NCI-H510A (cell line): Measurements from ENCODE around the gene PNLIP.

Experiments
- DNase-seq: peaks from one replicate; lab custom pipeline; 2025; lab: John Stamatoyannopoulos, UW

Gene PNLIP

GRCh38 chr10:116545756-116546155 lies at the start of gene PNLIP:
Gene PNLIP (plus strand): TSS chr10:116545931. CDS start chr10:116546093, 162 bp downstream.
- DNase-seq: no peak

- no peak for DNase-seq
Measured at GRCh38 chr10:116504786-116505185, 40.9 kb upstream of the PNLIP start.

GRCh38 chr10:116510565-116510964 lies 35.2 kb upstream of the PNLIP start:
- DNase-seq: no peak

GRCh38 chr10:116511365-116511764 lies 34.4 kb upstream of the PNLIP start:
- no peak for DNase-seq

GRCh38 chr10:116521424-116522290 lies 24.1 kb upstream of the PNLIP start:
- no peak for DNase-seq

GRCh38 chr10:116522803-116523381 lies 22.8 kb upstream of the PNLIP start:
- DNase-seq: no peak

GRCh38 chr10:116524736-116525135 lies 21.0 kb upstream of the PNLIP start:
- DNase-seq: no peak

GRCh38 chr10:116526219-116526618 lies 19.5 kb upstream of the PNLIP start:
- DNase-seq: no peak

GRCh38 chr10:116536810-116537209 lies 8.9 kb upstream of the PNLIP start:
- DNase-seq: no peak

- DNase-seq: no peak
Measured at GRCh38 chr10:116538456-116538855, 7.3 kb upstream of the PNLIP start.

- DNase-seq: no peak
Measured at GRCh38 chr10:116538992-116539391, 6.7 kb upstream of the PNLIP start.

GRCh38 chr10:116540814-116541213 lies 4.9 kb upstream of the PNLIP start:
- no peak for DNase-seq

- DNase-seq: no peak
Measured at GRCh38 chr10:116542007-116542677, 3.6 kb upstream of the PNLIP start.

- DNase-seq: no peak
Measured at GRCh38 chr10:116545122-116545521, 609 bp upstream of the PNLIP start.

GRCh38 chr10:116548301-116548700 lies 2.6 kb downstream of the PNLIP start:
- no peak for DNase-seq

- no peak for DNase-seq
Measured at GRCh38 chr10:116553378-116553980, 7.7 kb downstream of the PNLIP start.

- DNase-seq: no peak
Measured at GRCh38 chr10:116554628-116555027, 8.9 kb downstream of the PNLIP start.

- DNase-seq: no peak
Measured at GRCh38 chr10:116555880-116556279, 10.1 kb downstream of the PNLIP start.

GRCh38 chr10:116557305-116557880 lies 11.7 kb downstream of the PNLIP start:
- DNase-seq: no peak

- DNase-seq: no peak
Measured at GRCh38 chr10:116565534-116565933, 19.8 kb downstream of the PNLIP start.

- DNase-seq: no peak
Measured at GRCh38 chr10:116566932-116567331, 21.2 kb downstream of the PNLIP start.

GRCh38 chr10:116567335-116567734 lies 21.6 kb downstream of the PNLIP start:
- no peak for DNase-seq
